ENCODE measurements around the gene ORM1. TPM values are rescaled to one million over a fixed set of nuclear protein-coding genes. Genes with fewer than 3 reads are reported as not detected.
"Not testable (repeated sequence)": the region's sequence is repeated elsewhere in the genome, so short reads cannot be mapped to it uniquely, and the experiment has no call there.

The ORM1 gene
- total RNA-seq, 2 donors from 2014 or later: not detected

DNA sequence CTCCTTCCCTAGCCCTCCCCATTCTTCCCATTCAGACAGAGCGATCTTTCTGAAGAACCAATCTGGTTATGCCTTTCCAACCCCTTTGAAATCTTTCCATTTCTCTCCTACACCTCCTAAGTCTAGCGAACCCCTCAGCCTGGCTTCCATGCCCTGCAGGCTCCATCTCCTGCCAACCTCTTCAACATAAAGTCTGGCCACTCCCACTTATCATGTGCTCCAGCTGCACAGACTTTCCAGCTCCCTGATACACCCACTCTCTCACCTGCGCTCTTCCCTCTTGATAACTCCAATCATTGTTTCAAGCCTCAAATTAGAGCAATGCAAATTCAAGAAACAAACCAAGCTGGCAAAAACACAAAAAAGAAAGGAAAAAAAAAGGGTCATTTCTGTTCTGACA lies 3.8 kb upstream of the ORM1 start:
- H3K4me3 ChIP-seq: no peak overlapping the region
- no peak overlapping the region for H3K27ac ChIP-seq
- intact Hi-C loops (cut with DNase I): no loop called here
- H3K4me1 ChIP-seq (replicated peaks): no peaks in the 10 kb centered on the region
- no peaks in the 10 kb centered on the region for H3K9me3 ChIP-seq
- no peaks in the 10 kb centered on the region for H3K36me3 ChIP-seq
- WGBS: 44% methylated on average over 3 of the region's 3 CpGs
- TF ChIP-seq POLR2AphosphoS5 (IDR thresholded peaks at IDR 0.05): no peak
- TF ChIP-seq, protein P1, sequence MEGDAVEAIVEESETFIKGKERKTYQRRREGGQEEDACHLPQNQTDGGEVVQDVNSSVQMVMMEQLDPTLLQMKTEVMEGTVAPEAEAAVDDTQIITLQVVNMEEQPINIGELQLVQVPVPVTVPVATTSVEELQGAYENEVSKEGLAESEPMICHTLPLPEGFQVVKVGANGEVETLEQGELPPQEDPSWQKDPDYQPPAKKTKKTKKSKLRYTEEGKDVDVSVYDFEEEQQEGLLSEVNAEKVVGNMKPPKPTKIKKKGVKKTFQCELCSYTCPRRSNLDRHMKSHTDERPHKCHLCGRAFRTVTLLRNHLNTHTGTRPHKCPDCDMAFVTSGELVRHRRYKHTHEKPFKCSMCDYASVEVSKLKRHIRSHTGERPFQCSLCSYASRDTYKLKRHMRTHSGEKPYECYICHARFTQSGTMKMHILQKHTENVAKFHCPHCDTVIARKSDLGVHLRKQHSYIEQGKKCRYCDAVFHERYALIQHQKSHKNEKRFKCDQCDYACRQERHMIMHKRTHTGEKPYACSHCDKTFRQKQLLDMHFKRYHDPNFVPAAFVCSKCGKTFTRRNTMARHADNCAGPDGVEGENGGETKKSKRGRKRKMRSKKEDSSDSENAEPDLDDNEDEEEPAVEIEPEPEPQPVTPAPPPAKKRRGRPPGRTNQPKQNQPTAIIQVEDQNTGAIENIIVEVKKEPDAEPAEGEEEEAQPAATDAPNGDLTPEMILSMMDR (IDR thresholded peaks at IDR 0.05): no peak
- no peak for TF ChIP-seq POLR2A (IDR thresholded peaks at IDR 0.05)
- no peak for DNase-seq (ENCODE audit: low spot score)
- H3K27me3 ChIP-seq (replicated peaks; ENCODE audit: insufficient read depth): no peaks in the 10 kb centered on the region

- DNase-seq (ENCODE audit: low spot score); H3K9me3 ChIP-seq; H3K36me3 ChIP-seq; H3K4me1 ChIP-seq (replicated peaks); H3K4me3 ChIP-seq; H3K27ac ChIP-seq; H3K27me3 ChIP-seq (replicated peaks; ENCODE audit: insufficient read depth); intact Hi-C loops (cut with DNase I): not testable (repeated sequence)
- 94% methylated on average over 7 of the region's 7 CpGs for WGBS
Measured at GRCh38 chr9:114320710-114321109, 2.2 kb upstream of the ORM1 start.

- Histone ChIP-seq H3K27me3 (replicated peaks; ENCODE audit: insufficient read depth) (no peaks in the 10 kb centered on the region), H3K4me1 (replicated peaks) (no peaks in the 10 kb centered on the region), H3K27ac (no peak overlapping the region), H3K9me3 (no peaks in the 10 kb centered on the region), H3K36me3 (no peaks in the 10 kb centered on the region), H3K4me3 (no peak overlapping the region)
- TF ChIP-seq POLR2A (IDR thresholded peaks at IDR 0.05): no peak
- no peak for TF ChIP-seq POLR2AphosphoS5 (IDR thresholded peaks at IDR 0.05)
- TF ChIP-seq, protein P1 (IDR thresholded peaks at IDR 0.05): no peak
- intact Hi-C loops (cut with DNase I): no loop called here
- DNase-seq (ENCODE audit: low spot score): no peak
- 89% methylated on average over 8 of the region's 8 CpGs for WGBS
Measured at GRCh38 chr9:114321759-114322158, 1.1 kb upstream of the ORM1 start.

- H3K27me3 ChIP-seq (replicated peaks; ENCODE audit: insufficient read depth); H3K27ac ChIP-seq; H3K36me3 ChIP-seq; H3K4me1 ChIP-seq (replicated peaks); H3K9me3 ChIP-seq; H3K4me3 ChIP-seq; DNase-seq (ENCODE audit: low spot score); intact Hi-C loops (cut with DNase I): not testable (repeated sequence)
- 84% methylated on average over 11 of the region's 12 CpGs for WGBS
Measured at GRCh38 chr9:114322160-114322818, 609 bp upstream of the ORM1 start.

DNA sequence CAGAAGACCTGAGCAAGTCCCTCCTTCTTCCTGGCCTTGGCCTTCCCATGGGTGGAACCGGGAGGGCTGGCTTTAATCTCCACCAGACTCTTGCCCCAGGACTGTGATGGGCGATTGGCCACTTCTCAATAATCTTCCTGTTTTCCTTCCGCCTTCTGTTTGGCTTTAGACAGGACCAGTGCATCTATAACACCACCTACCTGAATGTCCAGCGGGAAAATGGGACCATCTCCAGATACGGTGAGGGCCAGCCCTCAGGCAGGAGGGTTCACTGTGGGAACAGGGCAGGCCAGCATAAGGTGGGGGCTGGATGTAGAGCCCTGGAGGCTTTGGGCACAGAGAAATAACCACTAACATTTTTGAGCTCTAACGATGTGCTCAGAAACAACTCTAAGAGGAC lies 951 bp downstream of the ORM1 start:
- H3K36me3 ChIP-seq; H3K4me1 ChIP-seq (replicated peaks); H3K4me3 ChIP-seq; H3K9me3 ChIP-seq; intact Hi-C loops (cut with DNase I); H3K27ac ChIP-seq; DNase-seq (ENCODE audit: low spot score); H3K27me3 ChIP-seq (replicated peaks; ENCODE audit: insufficient read depth): not testable (repeated sequence)
- 86% methylated on average over 6 of the region's 6 CpGs for WGBS

GRCh38 chr9:114324492-114324891 lies 1.6 kb downstream of the ORM1 start:
- no peaks in the 10 kb centered on the region for H3K9me3 ChIP-seq
- intact Hi-C loops (cut with DNase I): no loop called here
- H3K27ac ChIP-seq: no peak overlapping the region
- no peaks in the 10 kb centered on the region for H3K36me3 ChIP-seq
- no peaks in the 10 kb centered on the region for H3K27me3 ChIP-seq (replicated peaks; ENCODE audit: insufficient read depth)
- DNase-seq (ENCODE audit: low spot score): no peak
- H3K4me1 ChIP-seq (replicated peaks): no peaks in the 10 kb centered on the region
- no peak for TF ChIP-seq POLR2A (IDR thresholded peaks at IDR 0.05)
- TF ChIP-seq, protein P1 (IDR thresholded peaks at IDR 0.05): no peak
- TF ChIP-seq POLR2AphosphoS5 (IDR thresholded peaks at IDR 0.05): no peak
- 92% methylated on average over 8 of the region's 8 CpGs for WGBS
- no peak overlapping the region for H3K4me3 ChIP-seq

DNA sequence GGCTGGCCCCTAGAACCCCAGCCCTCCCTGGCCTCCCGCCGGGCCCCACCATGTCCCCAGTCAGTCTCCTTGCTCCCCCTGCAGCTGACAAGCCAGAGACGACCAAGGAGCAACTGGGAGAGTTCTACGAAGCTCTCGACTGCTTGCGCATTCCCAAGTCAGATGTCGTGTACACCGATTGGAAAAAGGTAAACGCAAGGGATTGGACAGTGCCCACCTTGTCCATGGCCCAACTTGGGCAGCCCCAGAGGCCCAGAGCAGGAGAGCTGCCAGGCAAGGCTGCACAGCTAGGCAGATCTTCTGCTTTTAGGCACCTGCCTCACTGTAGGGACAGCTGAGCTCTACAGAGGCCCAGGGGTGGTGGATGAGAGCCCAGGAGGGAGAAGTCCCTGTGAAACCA lies 2.1 kb downstream of the ORM1 start:
- H3K27ac ChIP-seq; H3K27me3 ChIP-seq (replicated peaks; ENCODE audit: insufficient read depth); intact Hi-C loops (cut with DNase I); H3K9me3 ChIP-seq; H3K36me3 ChIP-seq; DNase-seq (ENCODE audit: low spot score); H3K4me3 ChIP-seq; H3K4me1 ChIP-seq (replicated peaks): not testable (repeated sequence)
- 79% methylated on average over 9 of the region's 9 CpGs for WGBS

DNA sequence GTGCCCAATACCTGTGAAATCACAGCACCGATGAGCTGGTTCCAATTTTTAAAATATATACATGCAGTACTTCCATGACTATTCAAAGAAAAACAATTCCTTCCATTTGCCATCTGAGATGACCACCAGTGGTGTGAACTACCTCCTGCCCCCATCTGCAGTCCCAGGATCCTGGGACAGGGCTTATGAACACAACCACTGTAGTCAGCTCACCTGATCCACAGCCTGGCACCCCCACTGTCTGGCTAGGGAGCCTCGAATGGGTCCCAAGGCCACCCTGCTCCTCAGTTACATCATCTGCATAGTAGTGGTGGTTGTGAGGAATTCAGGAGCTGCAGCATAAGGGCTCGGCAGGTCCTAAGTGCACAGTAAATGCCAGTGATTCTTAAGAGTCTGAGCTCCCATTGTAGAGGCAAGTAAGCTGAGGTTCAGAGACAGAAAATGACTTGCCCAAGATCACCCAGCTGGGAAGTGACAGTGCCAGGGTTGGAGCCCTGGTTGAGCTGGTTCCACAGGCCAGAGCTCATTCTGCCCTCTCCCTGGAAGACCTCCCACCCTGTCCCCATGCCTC lies 2.9 kb downstream of the ORM1 start:
- intact Hi-C loops (cut with DNase I); H3K9me3 ChIP-seq; H3K4me3 ChIP-seq: not testable (repeated sequence)

More for the DNA sequence above, 2.9 kb downstream of the ORM1 start:
- not testable (repeated sequence) for H3K27ac ChIP-seq; DNase-seq (ENCODE audit: low spot score); H3K27me3 ChIP-seq (replicated peaks; ENCODE audit: insufficient read depth); H3K36me3 ChIP-seq; H3K4me1 ChIP-seq (replicated peaks)
- WGBS: 72% methylated on average over 3 of the region's 3 CpGs
